Uterus (tissue), 2 donors: ENCODE measurements around the gene TRPC4AP.

Source experiments
- POLR2A ChIP-seq, 2 donors: fragments of 450-650 bp; IDR thresholded peaks; one replicate each; pipeline ENCODE4 v1.6.1; 2016; ENCODE audit warnings: antibody characterized with exemption in 2 of 2, mild to moderate bottlenecking in 1 of 2, moderate library complexity in 1 of 2
- TF ChIP-seq, protein P1 (sequence below), 4 experiments: fragments of 200-600 bp in 2 of 4; fragments of 450-650 bp in 2 of 4; sonication (generic) in 2 of 4; IDR thresholded peaks; one replicate each; pipeline ENCODE4 v1.5.1; 2016 to 2019; ENCODE audit warnings: antibody characterized with exemption in 4 of 4, mild to moderate bottlenecking in 2 of 4, moderate library complexity in 1 of 4

DNA sequence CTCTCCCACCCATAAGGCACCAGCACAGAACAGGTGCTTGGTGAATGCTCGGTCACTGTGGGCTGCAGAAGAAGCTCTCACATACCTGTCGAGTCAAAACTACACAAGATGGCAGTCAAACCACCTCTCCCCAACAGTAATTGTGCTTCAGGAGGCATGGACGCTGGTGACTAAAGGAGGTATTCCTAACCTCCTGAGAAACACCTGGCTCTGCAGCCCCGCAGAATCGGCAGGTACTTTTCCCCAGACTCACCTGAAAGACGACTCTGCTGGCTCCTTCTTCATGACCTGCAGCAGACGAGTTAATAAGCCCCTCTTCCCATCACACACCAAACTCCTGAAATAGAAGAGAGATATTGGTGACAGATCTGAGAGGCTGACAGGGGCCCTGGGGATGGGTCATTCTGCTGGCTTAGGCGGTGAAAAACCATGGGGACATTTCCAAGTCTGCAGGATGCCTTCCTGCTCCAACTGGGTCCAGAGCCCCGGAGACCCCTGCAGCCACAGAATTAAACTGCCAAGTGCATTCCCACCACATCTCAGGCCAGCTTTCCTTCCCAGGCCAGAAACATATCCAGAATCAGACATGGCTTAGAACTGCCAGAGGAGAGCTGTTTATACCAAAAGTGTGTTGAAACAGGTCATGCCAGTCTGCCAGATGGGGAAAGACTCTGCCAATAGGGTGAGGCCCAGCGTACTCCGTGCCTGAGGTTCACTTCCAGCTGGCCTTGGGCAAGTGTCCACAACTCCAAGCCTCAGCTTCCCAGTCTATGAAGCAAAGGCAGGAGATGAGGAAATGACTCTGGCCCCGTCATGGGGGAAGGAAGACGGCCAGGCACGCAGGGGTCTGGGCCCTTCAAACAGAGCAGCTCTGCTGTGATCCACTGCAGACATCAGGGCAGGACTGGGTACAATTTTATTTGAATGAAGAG, 83.9 kb downstream of the TRPC4AP start:
- TF ChIP-seq, protein P1, sequence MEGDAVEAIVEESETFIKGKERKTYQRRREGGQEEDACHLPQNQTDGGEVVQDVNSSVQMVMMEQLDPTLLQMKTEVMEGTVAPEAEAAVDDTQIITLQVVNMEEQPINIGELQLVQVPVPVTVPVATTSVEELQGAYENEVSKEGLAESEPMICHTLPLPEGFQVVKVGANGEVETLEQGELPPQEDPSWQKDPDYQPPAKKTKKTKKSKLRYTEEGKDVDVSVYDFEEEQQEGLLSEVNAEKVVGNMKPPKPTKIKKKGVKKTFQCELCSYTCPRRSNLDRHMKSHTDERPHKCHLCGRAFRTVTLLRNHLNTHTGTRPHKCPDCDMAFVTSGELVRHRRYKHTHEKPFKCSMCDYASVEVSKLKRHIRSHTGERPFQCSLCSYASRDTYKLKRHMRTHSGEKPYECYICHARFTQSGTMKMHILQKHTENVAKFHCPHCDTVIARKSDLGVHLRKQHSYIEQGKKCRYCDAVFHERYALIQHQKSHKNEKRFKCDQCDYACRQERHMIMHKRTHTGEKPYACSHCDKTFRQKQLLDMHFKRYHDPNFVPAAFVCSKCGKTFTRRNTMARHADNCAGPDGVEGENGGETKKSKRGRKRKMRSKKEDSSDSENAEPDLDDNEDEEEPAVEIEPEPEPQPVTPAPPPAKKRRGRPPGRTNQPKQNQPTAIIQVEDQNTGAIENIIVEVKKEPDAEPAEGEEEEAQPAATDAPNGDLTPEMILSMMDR (IDR thresholded peaks at IDR 0.05), result no peak
- TF ChIP-seq POLR2A (IDR thresholded peaks at IDR 0.05), result no peak
